Spleen (tissue), 7 donors: ENCODE results near the gene NOTCH4.

ENCODE experiments used
- CTCF ChIP-seq, 11 experiments: fragments of 200-600 bp in 7 of 11; fragments of 450-650 bp in 4 of 11; sonication (generic) in 4 of 11; IDR thresholded peaks in 8 of 11; conservative IDR thresholded peaks in 3 of 11; 1 replicate in 7 of 11; 2 replicates in 4 of 11; pipeline versions ENCODE4 v1.4.0 to v1.8.0; 2016 to 2021; ENCODE audit warnings: antibody characterized with exemption in 11 of 11, inconsistent platforms in 4 of 11, mild to moderate bottlenecking in 1 of 11
- POLR2A ChIP-seq, 3 donors: fragments of 450-650 bp; IDR thresholded peaks; one replicate each; pipeline ENCODE4 v1.5.1; 2017; ENCODE audit warnings: antibody characterized with exemption in 3 of 3, mild to moderate bottlenecking in 1 of 3
- POLR2AphosphoS5 ChIP-seq, 3 donors: sonication (generic); formaldehyde crosslinking; IDR thresholded peaks; one replicate each; pipeline ENCODE4 v1.5.1; 2017; ENCODE audit warnings: antibody characterized with exemption in 3 of 3
- donor health status: DM: no; HTN: no; CAD: no; lungs with moderate emphysema.
- donor health status: DM: no; HTN: no; CAD: no.
- donor health status: DM: no; HTN: no; CAD: no.

GRCh38 chr6:32164295-32164694 lies 59.6 kb downstream of the NOTCH4 start, which contains the start of gene EGFL8:
- TF ChIP-seq CTCF (IDR thresholded peaks at IDR 0.05 in 8 of 11, conservative IDR thresholded peaks at IDR 0.05 in 3 of 11) (no peak), POLR2AphosphoS5 (IDR thresholded peaks at IDR 0.05) (no peak), POLR2A (IDR thresholded peaks at IDR 0.05) (no peak)
